H9 (cell line): ENCODE measurements around the gene STRN. TPM values are rescaled to one million over a fixed set of nuclear protein-coding genes. Genes with fewer than 3 reads are reported as not detected.

Experiments used
- DNase-seq: peaks from one replicate; pipeline ENCODE4 v3.0.0-alpha.2; 2017
- H2AFZ ChIP-seq: one replicate; pipeline ENCODE4 v1.6.1; 2013; ENCODE audit warnings: mild to moderate bottlenecking, low read length, control low read depth, moderate library complexity
- H2AK5ac ChIP-seq: 2 replicates; pipeline ENCODE4 v1.6.1; 2013; ENCODE audit warnings: low read length, control low read depth, mixed read lengths; ENCODE audit not compliant: insufficient read length
- H2BK120ac ChIP-seq: one replicate; pipeline ENCODE4 v1.6.1; 2013; ENCODE audit warnings: low read depth, mild to moderate bottlenecking, low read length, control low read depth, inconsistent platforms; ENCODE audit not compliant: poor library complexity, severe bottlenecking
- H2BK12ac ChIP-seq: 2 replicates; pipeline ENCODE4 v1.6.1; 2013; ENCODE audit warnings: low read length, control low read depth, mixed read lengths, low read depth; ENCODE audit not compliant: insufficient read length
- H2BK15ac ChIP-seq: 2 replicates; pipeline ENCODE4 v1.6.1; 2013; ENCODE audit warnings: low read depth, low read length, control low read depth
- H2BK20ac ChIP-seq: one replicate; pipeline ENCODE4 v1.6.1; 2013; ENCODE audit warnings: low read depth, mild to moderate bottlenecking, low read length, control low read depth, inconsistent platforms; ENCODE audit not compliant: poor library complexity, severe bottlenecking
- H2BK5ac ChIP-seq: 2 replicates; pipeline ENCODE4 v1.6.1; 2013; ENCODE audit warnings: low read length, control low read depth, mixed read lengths; ENCODE audit not compliant: insufficient read length
- H3K14ac ChIP-seq: 2 replicates; pipeline ENCODE4 v1.6.1; 2013; ENCODE audit warnings: low read length, control low read depth; ENCODE audit not compliant: insufficient read depth
- H3K18ac ChIP-seq: 2 replicates; pipeline ENCODE4 v1.6.1; 2013; ENCODE audit warnings: low read depth, mild to moderate bottlenecking, mixed read lengths, low read length, control low read depth; ENCODE audit not compliant: insufficient read length
- H3K23ac ChIP-seq: 2 replicates; pipeline ENCODE4 v1.6.1; 2013; ENCODE audit warnings: low read length, control low read depth, mixed read lengths, low read depth; ENCODE audit not compliant: insufficient read length
- H3K23me2 ChIP-seq: 2 replicates; pipeline ENCODE4 v1.6.1; 2013; ENCODE audit warnings: low read depth, mild to moderate bottlenecking, mixed read lengths, low read length, control low read depth; ENCODE audit not compliant: insufficient read length, poor library complexity, severe bottlenecking
- H3K27ac ChIP-seq: 2 replicates; pipeline ENCODE4 v1.5.1; 2013; ENCODE audit warnings: low read length, control low read depth, mixed read lengths, low read depth; ENCODE audit not compliant: insufficient read length
- H3K27me3 ChIP-seq: 2 replicates; pipeline ENCODE4 v1.6.1; 2013; ENCODE audit warnings: low read length, control low read depth, inconsistent platforms; ENCODE audit not compliant: insufficient read depth
- H3K4ac ChIP-seq: 2 replicates; pipeline ENCODE4 v1.6.1; 2013; ENCODE audit warnings: low read depth, mild to moderate bottlenecking, control low read depth, inconsistent platforms, low read length, moderate library complexity
- H3K4me1 ChIP-seq: 2 replicates; pipeline ENCODE4 v1.6.1; 2013; ENCODE audit warnings: low read length, control low read depth, inconsistent platforms; ENCODE audit not compliant: insufficient read depth
- H3K4me2 ChIP-seq: 2 replicates; pipeline ENCODE4 v1.6.1; 2013; ENCODE audit warnings: low read length, control low read depth, mixed read lengths; ENCODE audit not compliant: insufficient read length, insufficient read depth
- H3K56ac ChIP-seq: 2 replicates; pipeline ENCODE4 v1.6.1; 2013; ENCODE audit warnings: low read depth, mild to moderate bottlenecking, mixed read lengths, low read length, control low read depth; ENCODE audit not compliant: insufficient read length
- H3K79me1 ChIP-seq: 2 replicates; pipeline ENCODE4 v1.6.1; 2013; ENCODE audit warnings: low read depth, mild to moderate bottlenecking, moderate library complexity, low read length, control low read depth, inconsistent platforms; ENCODE audit not compliant: insufficient read depth, poor library complexity, severe bottlenecking
- H3K79me2 ChIP-seq: 2 replicates; pipeline ENCODE4 v1.6.1; 2013; ENCODE audit warnings: low read length, control low read depth, inconsistent platforms; ENCODE audit not compliant: insufficient read depth
- H3K9ac ChIP-seq: 2 replicates; pipeline ENCODE4 v1.6.1; 2013; ENCODE audit warnings: low read length, control low read depth, mixed read lengths; ENCODE audit not compliant: insufficient read length; ENCODE audit errors: extremely low read depth
- H3K9me3 ChIP-seq: one replicate; pipeline ENCODE4 v1.6.1; 2013; ENCODE audit warnings: low read depth, low read length, inconsistent platforms; ENCODE audit not compliant: control insufficient read depth
- H3T11ph ChIP-seq: one replicate; pipeline ENCODE4 v1.6.1; 2013; ENCODE audit warnings: mild to moderate bottlenecking, low read length, control low read depth, inconsistent platforms
- H4K20me1 ChIP-seq: one replicate; pipeline ENCODE4 v1.6.1; 2013; ENCODE audit not compliant: control insufficient read depth, insufficient read length, insufficient read depth
- H4K5ac ChIP-seq: 2 replicates; pipeline ENCODE4 v1.6.1; 2013; ENCODE audit warnings: low read depth, mild to moderate bottlenecking, mixed read lengths, low read length, control low read depth; ENCODE audit not compliant: insufficient read length
- H4K8ac ChIP-seq: replicated peaks from 2 replicates; pipeline ENCODE4 v1.6.1; 2013; ENCODE audit warnings: low read length, control low read depth, mixed read lengths, low read depth; ENCODE audit not compliant: insufficient read length
- H4K91ac ChIP-seq: 2 replicates; pipeline ENCODE4 v1.6.1; 2013; ENCODE audit warnings: low read depth, mild to moderate bottlenecking, moderate library complexity, mixed read lengths, low read length, control low read depth; ENCODE audit not compliant: insufficient read length
- H3K27ac Mint-ChIP-seq, 3 experiments: 2 replicates in 2 of 3; 3 replicates in 1 of 3; pipeline ENCODE4 v1.8.0; 2020 to 2021; ENCODE audit warnings: mixed read lengths in 3 of 3, mild to moderate bottlenecking in 1 of 3, moderate library complexity in 1 of 3
- H3K27me3 Mint-ChIP-seq: 2 replicates; pipeline ENCODE4 v1.8.0; 2021; ENCODE audit warnings: low read depth, mild to moderate bottlenecking, moderate library complexity, mixed read lengths
- H3K36me3 Mint-ChIP-seq, 3 experiments: 2 replicates in 2 of 3; 3 replicates in 1 of 3; pipeline ENCODE4 v1.8.0; 2020 to 2021; ENCODE audit warnings: low read depth in 3 of 3, mixed read lengths in 3 of 3; ENCODE audit not compliant: insufficient read depth in 1 of 3
- H3K4me1 Mint-ChIP-seq, 2 experiments: 2 replicates each; pipeline ENCODE4 v1.8.0; 2020; ENCODE audit warnings: mixed read lengths in 2 of 2
- H3K4me3 Mint-ChIP-seq, 2 experiments: 2 replicates in 1 of 2; 3 replicates in 1 of 2; pipeline ENCODE4 v1.8.0; 2020 to 2021; ENCODE audit warnings: mild to moderate bottlenecking in 2 of 2, mixed read lengths in 2 of 2, moderate library complexity in 1 of 2
- H3K9me3 Mint-ChIP-seq, 2 experiments: 2 replicates in 1 of 2; 3 replicates in 1 of 2; pipeline ENCODE4 v1.8.0; 2020; ENCODE audit warnings: mild to moderate bottlenecking in 2 of 2, mixed read lengths in 2 of 2, moderate library complexity in 1 of 2
- CTCF ChIP-seq: fragments of 200-600 bp; sonication (generic); conservative IDR thresholded peaks from 3 replicates; pipeline ENCODE4 v1.8.0; 2021; ENCODE audit warnings: antibody characterized with exemption, mild to moderate bottlenecking
- WGBS: extraction: QIAGEN DNeasy Blood & Tissue Kit; methylation state at CpG from one replicate; pipeline ENCODE4 v1.1.7; 2013; ENCODE audit warnings: missing lambda C conversion rate, low lambda C conversion rate, mixed read lengths; ENCODE audit not compliant: insufficient read length; ENCODE audit errors: extremely low coverage; 5-methylcytosine and 5-hydroxymethylcytosine counted together
- total RNA-seq: library from RNA; stranded (reverse); gene quantifications from 2 replicates; pipeline ENCODE4 v1.2.1, GENCODE V29; 2021

Gene STRN
- total RNA-seq, 1 experiment from 2014 or later = 31.7 TPM

GRCh38 chr2:36976065-36976464 is 9.7 kb upstream of the STRN start:
- Histone ChIP-seq H2AFZ (no peak overlapping the region), H3K4ac (no peak overlapping the region), H3K23me2 (no peaks in the 10 kb centered on the region)

More at GRCh38 chr2:36976065-36976464, 9.7 kb upstream of the STRN start:
- Histone ChIP-seq H2BK20ac (no peak overlapping the region), H2BK15ac (no peak overlapping the region), H3K14ac (no peak overlapping the region), H3K79me1 (no peaks in the 10 kb centered on the region), H2BK12ac (no peak overlapping the region), H2BK5ac (no peak overlapping the region), H2BK120ac (no peak overlapping the region), H3K4me1 (no peaks in the 10 kb centered on the region), H3T11ph (no peak overlapping the region), H3K9ac (no peak overlapping the region), H4K5ac (no peak overlapping the region), H3K23ac (no peak overlapping the region), H3K9me3 (no peaks in the 10 kb centered on the region), H4K8ac (no peak overlapping the region), H3K18ac (no peak overlapping the region), H3K79me2 (no peaks in the 10 kb centered on the region), H3K4me2 (no peak overlapping the region), H3K56ac (no peak overlapping the region), H3K27me3 (no peaks in the 10 kb centered on the region), H4K20me1 (no peaks in the 10 kb centered on the region), H2AK5ac (no peak overlapping the region), H3K27ac (no peak overlapping the region), H4K91ac (no peak overlapping the region)
- H3K4me1 Mint-ChIP-seq = peaks cover 3 to 6% of the 10 kb centered on the region in 2 experiments; a peak in 3 of 4 replicates
- peaks cover 0 to 6% of the 10 kb centered on the region in 2 experiments; a peak in 2 of 5 replicates for H3K9me3 Mint-ChIP-seq
- H3K4me3 Mint-ChIP-seq = no peak overlapping the region
- H3K27ac Mint-ChIP-seq = peak overlapping the region; percentile 28 to 59 (median 40); a peak in 2 of 7 replicates
- H3K27me3 Mint-ChIP-seq = no peaks in the 10 kb centered on the region
- WGBS = no CpG with 5 or more reads among the region's 2 CpGs
- H3K36me3 Mint-ChIP-seq = peaks cover 0 to 8% (median 0%) of the 10 kb centered on the region in 3 experiments; a peak in 1 of 7 replicates
- TF ChIP-seq CTCF = no peak
- no peak for DNase-seq
